ENCODE data around the gene CAMK2D. TPM values are rescaled to one million over a fixed set of nuclear protein-coding genes. Genes with fewer than 3 reads are reported as not detected.

Gene CAMK2D
- total RNA-seq, 1 experiment from 2014 or later = 29.5 TPM

GRCh38 chr4:113411496-113411938 is 350.0 kb downstream of the CAMK2D start:
- Histone ChIP-seq H3K27me3 (ENCODE audit: control insufficient read depth, insufficient read depth, low read length) (no peaks in the 10 kb centered on the region), H3K4me1 (ENCODE audit: control insufficient read depth, insufficient read depth, low read length) (no peaks in the 10 kb centered on the region), H3K4me3 (ENCODE audit: low read depth in 2 of 2, low read length in 2 of 2) (no peak overlapping the region), H3K27ac (ENCODE audit: low read length) (no peak overlapping the region), H3K9me3 (ENCODE audit: control insufficient read depth, insufficient read depth, low read depth, low read length) (no peaks in the 10 kb centered on the region), H3K36me3 (ENCODE audit: control insufficient read depth, insufficient read depth, low read length) (no peaks in the 10 kb centered on the region)
- BruUV-seq (replicated peaks) = no TSS peak
- in situ Hi-C loops (cut with HindIII; ENCODE audit: low pct_unique_long_range_greater_than_20kb, low sequenced_read_pairs) = no loop called here
- DNase-seq (ENCODE audit: low read depth, low spot score) = no peak
- no peak for ATAC-seq
- POLR2A ChIA-PET = no interaction called here
- TF ChIP-seq CTCF (IDR thresholded peaks at IDR 0.05) (no peak), REST (IDR thresholded peaks at IDR 0.05; ENCODE audit: insufficient read depth in 1 of 2, low read depth in 2 of 2, low read length in 1 of 2) (no peak), POLR2AphosphoS5 (IDR thresholded peaks at IDR 0.05; ENCODE audit: low read depth, low read length) (no peak), SIN3A (IDR thresholded peaks at IDR 0.05; ENCODE audit: borderline replicate concordance, insufficient read depth, low read depth, low read length) (no peak), TCF7L2 (IDR thresholded peaks at IDR 0.05; ENCODE audit: low read depth, low read length) (no peak)
- CTCF ChIA-PET = no interaction called here
- intact Hi-C loops (cut with micrococcal nuclease; ENCODE audit: unreplicated experiment) = no loop called here

GRCh38 chr4:113410686-113411085 is 350.9 kb downstream of the CAMK2D start:
- CTCF ChIA-PET = no interaction called here
- intact Hi-C loops (cut with micrococcal nuclease; ENCODE audit: unreplicated experiment) (no loop called here), in situ Hi-C loops (cut with HindIII; ENCODE audit: low pct_unique_long_range_greater_than_20kb, low sequenced_read_pairs) (no loop called here)
- Histone ChIP-seq H3K27me3 (ENCODE audit: control insufficient read depth, insufficient read depth, low read length) (no peaks in the 10 kb centered on the region), H3K4me3 (ENCODE audit: low read depth in 2 of 2, low read length in 2 of 2) (no peak overlapping the region), H3K4me1 (ENCODE audit: control insufficient read depth, insufficient read depth, low read length) (no peaks in the 10 kb centered on the region), H3K9me3 (ENCODE audit: control insufficient read depth, insufficient read depth, low read depth, low read length) (no peaks in the 10 kb centered on the region), H3K36me3 (ENCODE audit: control insufficient read depth, insufficient read depth, low read length) (no peaks in the 10 kb centered on the region), H3K27ac (ENCODE audit: low read length) (no peak overlapping the region)
- no peak for TF ChIP-seq CTCF (IDR thresholded peaks at IDR 0.05)
- TF ChIP-seq SIN3A (IDR thresholded peaks at IDR 0.05; ENCODE audit: borderline replicate concordance, insufficient read depth, low read depth, low read length) = no peak
- no peak for TF ChIP-seq REST (IDR thresholded peaks at IDR 0.05; ENCODE audit: insufficient read depth in 1 of 2, low read depth in 2 of 2, low read length in 1 of 2)
- TF ChIP-seq POLR2AphosphoS5 (IDR thresholded peaks at IDR 0.05; ENCODE audit: low read depth, low read length) = no peak
- no peak for TF ChIP-seq TCF7L2 (IDR thresholded peaks at IDR 0.05; ENCODE audit: low read depth, low read length)
- no TSS peak for BruUV-seq (replicated peaks)
- ATAC-seq = no peak
- DNase-seq (ENCODE audit: low read depth, low spot score) = no peak
- POLR2A ChIA-PET = no interaction called here
